Measurements from ENCODE around the gene RHEX.

RHEX gene

GRCh38 chr1:206083750-206084149, 30.8 kb downstream of the RHEX start:
- TF ChIP-seq CTCF (conservative IDR thresholded peaks at IDR 0.05; ENCODE audit: low read depth), result no peak
- no peak for DNase-seq (ENCODE audit: low spot score)
- POLR2A ChIA-PET (ENCODE audit: low non-redundant PET), result no interaction called here
- no peak overlapping the region for H3K27ac ChIP-seq
- CTCF ChIA-PET, result interaction anchor here (0.6 kb wide), 1 partner anchor 519 kb away, joined by 4 read pairs; no protein-coding TSS in a partner anchor

- TF ChIP-seq CTCF (conservative IDR thresholded peaks at IDR 0.05; ENCODE audit: low read depth), result no peak
- ChIA-PET CTCF (interaction anchor here (1.0 kb wide), 1 partner anchor 19 kb away, joined by 3 read pairs; no protein-coding TSS in a partner anchor), POLR2A (ENCODE audit: low non-redundant PET) (no interaction called here)
- DNase-seq (ENCODE audit: low spot score), result no peak
- H3K27ac ChIP-seq, result no peak overlapping the region
Measured at GRCh38 chr1:206087091-206087490, 34.1 kb downstream of the RHEX start.

- ChIA-PET POLR2A (ENCODE audit: low non-redundant PET) (no interaction called here), CTCF (interaction anchor here (0.6 to 0.7 kb wide), 2 partner anchors 92 to 171 kb away, joined by 3 read pairs; no protein-coding TSS in a partner anchor)
- DNase-seq (ENCODE audit: low spot score), result no peak
- TF ChIP-seq CTCF (conservative IDR thresholded peaks at IDR 0.05; ENCODE audit: low read depth), result no peak
- H3K27ac ChIP-seq, result no peak overlapping the region
Measured at GRCh38 chr1:206089341-206089740, 36.4 kb downstream of the RHEX start.

- no peak for DNase-seq (ENCODE audit: low spot score)
- ChIA-PET POLR2A (ENCODE audit: low non-redundant PET) (no interaction called here), CTCF (no interaction called here)
- TF ChIP-seq CTCF (conservative IDR thresholded peaks at IDR 0.05; ENCODE audit: low read depth), result no peak
- no peak overlapping the region for H3K27ac ChIP-seq
Measured at GRCh38 chr1:206094024-206094423, 41.1 kb downstream of the RHEX start.

GRCh38 chr1:206097381-206097780, 44.4 kb downstream of the RHEX start:
- no peak overlapping the region for H3K27ac ChIP-seq
- ChIA-PET POLR2A (ENCODE audit: low non-redundant PET) (no interaction called here), CTCF (interaction anchor here (1.3 to 2.4 kb wide), 3 partner anchors 9 to 306 kb away, joined by 3 to 16 read pairs (median 6); no protein-coding TSS in a partner anchor)
- DNase-seq (ENCODE audit: low spot score), result no peak
- TF ChIP-seq CTCF (conservative IDR thresholded peaks at IDR 0.05; ENCODE audit: low read depth), result no peak

GRCh38 chr1:206098242-206098919, 45.4 kb downstream of the RHEX start:
- POLR2A ChIA-PET (ENCODE audit: low non-redundant PET), result no interaction called here
- H3K27ac ChIP-seq, result no peak overlapping the region
- CTCF ChIA-PET, result interaction anchor here (1.3 to 2.4 kb wide), 3 partner anchors 8 to 307 kb away, joined by 3 to 16 read pairs (median 6); no protein-coding TSS in a partner anchor
- DNase-seq (ENCODE audit: low spot score), result no peak
- TF ChIP-seq CTCF (conservative IDR thresholded peaks at IDR 0.05; ENCODE audit: low read depth), result no peak

Measured in RWPE1 (cell line).